ENCODE data around the gene IL6ST.

DNA sequence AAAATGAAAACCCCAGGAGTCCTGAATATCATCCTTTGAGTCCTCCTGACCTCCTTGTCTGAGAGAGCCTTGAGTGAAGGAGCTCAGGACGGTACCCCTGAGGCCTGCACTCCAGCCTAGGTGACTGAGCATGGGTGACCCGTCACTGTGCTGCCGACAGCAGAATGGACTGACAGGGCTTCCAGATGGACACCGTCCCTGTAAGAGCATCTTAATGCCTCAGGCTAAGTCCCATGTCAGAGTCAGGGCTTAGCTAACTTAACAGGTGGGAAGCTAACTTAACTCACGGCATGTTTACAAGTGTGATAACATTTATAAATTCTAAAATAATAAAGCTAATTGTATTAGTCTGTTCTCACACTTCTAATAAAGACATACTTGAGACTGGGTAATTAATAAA lies 68.3 kb downstream of the IL6ST start:
- TF ChIP-seq POLR2A (IDR thresholded peaks at IDR 0.05), result no peak
- TF ChIP-seq, protein P1, sequence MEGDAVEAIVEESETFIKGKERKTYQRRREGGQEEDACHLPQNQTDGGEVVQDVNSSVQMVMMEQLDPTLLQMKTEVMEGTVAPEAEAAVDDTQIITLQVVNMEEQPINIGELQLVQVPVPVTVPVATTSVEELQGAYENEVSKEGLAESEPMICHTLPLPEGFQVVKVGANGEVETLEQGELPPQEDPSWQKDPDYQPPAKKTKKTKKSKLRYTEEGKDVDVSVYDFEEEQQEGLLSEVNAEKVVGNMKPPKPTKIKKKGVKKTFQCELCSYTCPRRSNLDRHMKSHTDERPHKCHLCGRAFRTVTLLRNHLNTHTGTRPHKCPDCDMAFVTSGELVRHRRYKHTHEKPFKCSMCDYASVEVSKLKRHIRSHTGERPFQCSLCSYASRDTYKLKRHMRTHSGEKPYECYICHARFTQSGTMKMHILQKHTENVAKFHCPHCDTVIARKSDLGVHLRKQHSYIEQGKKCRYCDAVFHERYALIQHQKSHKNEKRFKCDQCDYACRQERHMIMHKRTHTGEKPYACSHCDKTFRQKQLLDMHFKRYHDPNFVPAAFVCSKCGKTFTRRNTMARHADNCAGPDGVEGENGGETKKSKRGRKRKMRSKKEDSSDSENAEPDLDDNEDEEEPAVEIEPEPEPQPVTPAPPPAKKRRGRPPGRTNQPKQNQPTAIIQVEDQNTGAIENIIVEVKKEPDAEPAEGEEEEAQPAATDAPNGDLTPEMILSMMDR (IDR thresholded peaks at IDR 0.05), result no peak

All from adrenal gland (tissue), 5 donors.